ENCODE results near the gene BTBD19.
A peak's percentile ranks its signal among the peaks of the same experiment; 100 is the strongest.

The BTBD19 gene

GRCh38 chr1:44842486-44842861, 34.2 kb downstream of the BTBD19 start:
- no peaks in the 10 kb centered on the region for H3K36me3 ChIP-seq (ENCODE audit: insufficient read depth, low read length)
- peak overlapping the region; percentile 73; the same call in 1 of the 2 replicates for H3K9ac ChIP-seq (ENCODE audit: low read depth, low read length)
- no peaks in the 10 kb centered on the region for H3K9me3 ChIP-seq (ENCODE audit: control insufficient read depth, insufficient read depth, low read length)

GRCh38 chr1:44842862-44843655, 34.7 kb downstream of the BTBD19 start, which contains the start of gene PTCH2:
Gene PTCH2, minus strand, starts transcription at chr1:44843253. Its CDS starts 321 bp downstream, at chr1:44842932.
- no peaks in the 10 kb centered on the region for H3K9me3 ChIP-seq (ENCODE audit: control insufficient read depth, insufficient read depth, low read length)
- peak within 1 kb of the TSS; percentile 73 for H3K9ac ChIP-seq (ENCODE audit: low read depth, low read length)
- H3K4me1 ChIP-seq (ENCODE audit: insufficient read depth, low read length) = peaks cover 6% of the 10 kb centered on the region; the same call in 1 of the 2 replicates
- no peaks in the 10 kb centered on the region for H3K36me3 ChIP-seq (ENCODE audit: insufficient read depth, low read length)

More at GRCh38 chr1:44842486-44842861, 34.2 kb downstream of the BTBD19 start:
- H3K4me1 ChIP-seq (ENCODE audit: insufficient read depth, low read length) = peaks cover 6% of the 10 kb centered on the region; the same call in 1 of the 2 replicates

- H3K9ac ChIP-seq (ENCODE audit: low read depth, low read length) = no peak overlapping the region
- H3K4me1 ChIP-seq (ENCODE audit: insufficient read depth, low read length) = no peaks in the 10 kb centered on the region
- H3K9me3 ChIP-seq (ENCODE audit: control insufficient read depth, insufficient read depth, low read length) = no peaks in the 10 kb centered on the region
These were observed 38.7 kb downstream of the BTBD19 start for GRCh38 chr1:44846985-44847384.

GRCh38 chr1:44847845-44848244, 39.5 kb downstream of the BTBD19 start:
- no peaks in the 10 kb centered on the region for H3K36me3 ChIP-seq (ENCODE audit: insufficient read depth, low read length)
- H3K4me1 ChIP-seq (ENCODE audit: insufficient read depth, low read length) = no peaks in the 10 kb centered on the region
- H3K9me3 ChIP-seq (ENCODE audit: control insufficient read depth, insufficient read depth, low read length) = no peaks in the 10 kb centered on the region
- no peak overlapping the region for H3K9ac ChIP-seq (ENCODE audit: low read depth, low read length)

More at GRCh38 chr1:44846985-44847384, 38.7 kb downstream of the BTBD19 start:
- no peaks in the 10 kb centered on the region for H3K36me3 ChIP-seq (ENCODE audit: insufficient read depth, low read length)

- H3K9me3 ChIP-seq (ENCODE audit: control insufficient read depth, insufficient read depth, low read length) = no peaks in the 10 kb centered on the region
- H3K36me3 ChIP-seq (ENCODE audit: insufficient read depth, low read length) = no peaks in the 10 kb centered on the region
- no peak overlapping the region for H3K9ac ChIP-seq (ENCODE audit: low read depth, low read length)
- no peaks in the 10 kb centered on the region for H3K4me1 ChIP-seq (ENCODE audit: insufficient read depth, low read length)
These were observed 40.3 kb downstream of the BTBD19 start for GRCh38 chr1:44848456-44849181.

GRCh38 chr1:44849575-44850132, 41.3 kb downstream of the BTBD19 start:
- H3K9ac ChIP-seq (ENCODE audit: low read depth, low read length) = no peak overlapping the region
- H3K36me3 ChIP-seq (ENCODE audit: insufficient read depth, low read length) = no peaks in the 10 kb centered on the region
- H3K4me1 ChIP-seq (ENCODE audit: insufficient read depth, low read length) = no peaks in the 10 kb centered on the region
- H3K9me3 ChIP-seq (ENCODE audit: control insufficient read depth, insufficient read depth, low read length) = no peaks in the 10 kb centered on the region

- H3K9ac ChIP-seq (ENCODE audit: low read depth, low read length) = no peak overlapping the region
- no peaks in the 10 kb centered on the region for H3K4me1 ChIP-seq (ENCODE audit: insufficient read depth, low read length)
- H3K36me3 ChIP-seq (ENCODE audit: insufficient read depth, low read length) = no peaks in the 10 kb centered on the region
- H3K9me3 ChIP-seq (ENCODE audit: control insufficient read depth, insufficient read depth, low read length) = no peaks in the 10 kb centered on the region
These were observed 43.0 kb downstream of the BTBD19 start for GRCh38 chr1:44851308-44851707.

GRCh38 chr1:44853201-44853600, 44.9 kb downstream of the BTBD19 start:
- no peaks in the 10 kb centered on the region for H3K36me3 ChIP-seq (ENCODE audit: insufficient read depth, low read length)
- H3K9ac ChIP-seq (ENCODE audit: low read depth, low read length) = no peak overlapping the region
- H3K4me1 ChIP-seq (ENCODE audit: insufficient read depth, low read length) = no peaks in the 10 kb centered on the region
- H3K9me3 ChIP-seq (ENCODE audit: control insufficient read depth, insufficient read depth, low read length) = no peaks in the 10 kb centered on the region

- no peaks in the 10 kb centered on the region for H3K9me3 ChIP-seq (ENCODE audit: control insufficient read depth, insufficient read depth, low read length)
- no peaks in the 10 kb centered on the region for H3K36me3 ChIP-seq (ENCODE audit: insufficient read depth, low read length)
These were observed 46.6 kb downstream of the BTBD19 start for GRCh38 chr1:44854970-44855369.

GRCh38 chr1:44855742-44856141, 47.4 kb downstream of the BTBD19 start:
- H3K4me1 ChIP-seq (ENCODE audit: insufficient read depth, low read length) = peaks cover 4% of the 10 kb centered on the region; the same call in 1 of the 2 replicates
- no peak overlapping the region for H3K9ac ChIP-seq (ENCODE audit: low read depth, low read length)
- H3K36me3 ChIP-seq (ENCODE audit: insufficient read depth, low read length) = no peaks in the 10 kb centered on the region
- no peaks in the 10 kb centered on the region for H3K9me3 ChIP-seq (ENCODE audit: control insufficient read depth, insufficient read depth, low read length)

More at GRCh38 chr1:44854970-44855369, 46.6 kb downstream of the BTBD19 start:
- Histone ChIP-seq H3K9ac (ENCODE audit: low read depth, low read length) (no peak overlapping the region), H3K4me1 (ENCODE audit: insufficient read depth, low read length) (no peaks in the 10 kb centered on the region)

- no peak overlapping the region for H3K9ac ChIP-seq (ENCODE audit: low read depth, low read length)
- peaks cover 7% of the 10 kb centered on the region; the same call in 1 of the 2 replicates for H3K4me1 ChIP-seq (ENCODE audit: insufficient read depth, low read length)
- H3K9me3 ChIP-seq (ENCODE audit: control insufficient read depth, insufficient read depth, low read length) = no peaks in the 10 kb centered on the region
- no peaks in the 10 kb centered on the region for H3K36me3 ChIP-seq (ENCODE audit: insufficient read depth, low read length)
These were observed 49.1 kb downstream of the BTBD19 start for GRCh38 chr1:44857446-44857845.

- Histone ChIP-seq H3K4me1 (ENCODE audit: insufficient read depth, low read length) (peaks cover 7% of the 10 kb centered on the region; the same call in 1 of the 2 replicates), H3K36me3 (ENCODE audit: insufficient read depth, low read length) (no peaks in the 10 kb centered on the region), H3K9me3 (ENCODE audit: control insufficient read depth, insufficient read depth, low read length) (no peaks in the 10 kb centered on the region), H3K9ac (ENCODE audit: low read depth, low read length) (no peak overlapping the region)
These were observed 52.0 kb downstream of the BTBD19 start for GRCh38 chr1:44860331-44860730.

- H3K9ac ChIP-seq (ENCODE audit: low read depth, low read length) = no peak overlapping the region
- H3K36me3 ChIP-seq (ENCODE audit: insufficient read depth, low read length) = no peaks in the 10 kb centered on the region
- H3K9me3 ChIP-seq (ENCODE audit: control insufficient read depth, insufficient read depth, low read length) = no peaks in the 10 kb centered on the region
- peaks cover 7% of the 10 kb centered on the region; the same call in 1 of the 2 replicates for H3K4me1 ChIP-seq (ENCODE audit: insufficient read depth, low read length)
These were observed 52.6 kb downstream of the BTBD19 start for GRCh38 chr1:44860891-44861425.

GRCh38 chr1:44862829-44863401, 54.6 kb downstream of the BTBD19 start:
- Histone ChIP-seq H3K4me1 (ENCODE audit: insufficient read depth, low read length) (peaks cover 7% of the 10 kb centered on the region; the same call in 1 of the 2 replicates), H3K36me3 (ENCODE audit: insufficient read depth, low read length) (no peaks in the 10 kb centered on the region), H3K9ac (ENCODE audit: low read depth, low read length) (no peak overlapping the region), H3K9me3 (ENCODE audit: control insufficient read depth, insufficient read depth, low read length) (no peaks in the 10 kb centered on the region)

Data from ES-I3 (cell line).